Measurements from ENCODE around the gene FAM89B. TPM values are rescaled to one million over a fixed set of nuclear protein-coding genes. Genes with fewer than 3 reads are reported as not detected.
A peak's percentile ranks its signal among the peaks of the same experiment; 100 is the strongest.

Gene FAM89B
- total RNA-seq, 1 donor from 2014 or later, result 184 TPM

- peaks cover 14% of the 10 kb centered on the region for H3K4me1 Mint-ChIP-seq (ENCODE audit: low read depth, unreplicated experiment)
- H3K4me3 Mint-ChIP-seq (ENCODE audit: unreplicated experiment), result peak overlapping the region; percentile 36
- H3K27ac Mint-ChIP-seq (ENCODE audit: unreplicated experiment), result no peak overlapping the region
- peaks cover 20% of the 10 kb centered on the region for H3K27me3 Mint-ChIP-seq (ENCODE audit: unreplicated experiment)
- TF ChIP-seq, protein P1, sequence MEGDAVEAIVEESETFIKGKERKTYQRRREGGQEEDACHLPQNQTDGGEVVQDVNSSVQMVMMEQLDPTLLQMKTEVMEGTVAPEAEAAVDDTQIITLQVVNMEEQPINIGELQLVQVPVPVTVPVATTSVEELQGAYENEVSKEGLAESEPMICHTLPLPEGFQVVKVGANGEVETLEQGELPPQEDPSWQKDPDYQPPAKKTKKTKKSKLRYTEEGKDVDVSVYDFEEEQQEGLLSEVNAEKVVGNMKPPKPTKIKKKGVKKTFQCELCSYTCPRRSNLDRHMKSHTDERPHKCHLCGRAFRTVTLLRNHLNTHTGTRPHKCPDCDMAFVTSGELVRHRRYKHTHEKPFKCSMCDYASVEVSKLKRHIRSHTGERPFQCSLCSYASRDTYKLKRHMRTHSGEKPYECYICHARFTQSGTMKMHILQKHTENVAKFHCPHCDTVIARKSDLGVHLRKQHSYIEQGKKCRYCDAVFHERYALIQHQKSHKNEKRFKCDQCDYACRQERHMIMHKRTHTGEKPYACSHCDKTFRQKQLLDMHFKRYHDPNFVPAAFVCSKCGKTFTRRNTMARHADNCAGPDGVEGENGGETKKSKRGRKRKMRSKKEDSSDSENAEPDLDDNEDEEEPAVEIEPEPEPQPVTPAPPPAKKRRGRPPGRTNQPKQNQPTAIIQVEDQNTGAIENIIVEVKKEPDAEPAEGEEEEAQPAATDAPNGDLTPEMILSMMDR (IDR thresholded peaks at IDR 0.05; ENCODE audit: partially characterized antibody, unreplicated experiment), result no peak
- DNase-seq, result no peak
- no peaks in the 10 kb centered on the region for H3K36me3 Mint-ChIP-seq (ENCODE audit: unreplicated experiment)
- H3K9me3 Mint-ChIP-seq (ENCODE audit: unreplicated experiment), result peaks cover 14% of the 10 kb centered on the region
Observed at GRCh38 chr11:65554842-65555430, 17.4 kb upstream of the FAM89B start.

DNA sequence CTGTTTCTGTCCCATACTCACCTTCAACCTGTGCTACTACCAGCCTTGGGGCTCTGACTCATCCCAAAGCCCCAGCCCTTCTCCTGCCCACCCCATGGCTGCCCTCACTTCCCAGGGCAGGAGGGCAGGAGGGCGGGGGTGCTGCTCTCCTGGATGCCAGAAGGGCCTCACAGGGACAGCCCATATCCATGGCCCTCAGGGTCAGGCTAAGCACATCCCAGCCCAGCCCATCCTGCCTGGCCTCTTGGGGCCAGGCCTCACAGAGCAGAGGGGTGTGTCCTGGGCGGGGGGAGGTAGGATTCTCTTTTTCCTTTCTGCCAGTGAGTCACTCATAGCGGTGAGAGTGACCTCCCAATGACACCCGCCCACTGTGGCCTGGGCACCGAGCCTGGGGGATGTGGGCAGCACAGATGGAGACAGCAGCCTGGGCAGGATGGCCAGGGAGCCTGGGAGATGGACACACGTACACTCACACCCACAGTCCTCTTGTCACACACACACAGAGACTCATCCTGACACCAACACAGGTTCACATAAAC, 16.6 kb upstream of the FAM89B start:
- H3K9me3 Mint-ChIP-seq (ENCODE audit: unreplicated experiment), result peaks cover 14% of the 10 kb centered on the region
- TF ChIP-seq, protein P1 (IDR thresholded peaks at IDR 0.05; ENCODE audit: partially characterized antibody, unreplicated experiment), result no peak
- no peak for DNase-seq
- H3K36me3 Mint-ChIP-seq (ENCODE audit: unreplicated experiment), result no peaks in the 10 kb centered on the region
- peak overlapping the region; percentile 61 for H3K4me3 Mint-ChIP-seq (ENCODE audit: unreplicated experiment)
- H3K27ac Mint-ChIP-seq (ENCODE audit: unreplicated experiment), result no peak overlapping the region
- peaks cover 22% of the 10 kb centered on the region for H3K27me3 Mint-ChIP-seq (ENCODE audit: unreplicated experiment)
- H3K4me1 Mint-ChIP-seq (ENCODE audit: low read depth, unreplicated experiment), result peaks cover 17% of the 10 kb centered on the region

- no peak for DNase-seq
- H3K9me3 Mint-ChIP-seq (ENCODE audit: unreplicated experiment), result peaks cover 11% of the 10 kb centered on the region
- peaks cover 17% of the 10 kb centered on the region for H3K27me3 Mint-ChIP-seq (ENCODE audit: unreplicated experiment)
- TF ChIP-seq, protein P1 (IDR thresholded peaks at IDR 0.05; ENCODE audit: partially characterized antibody, unreplicated experiment), result no peak
- H3K27ac Mint-ChIP-seq (ENCODE audit: unreplicated experiment), result no peak overlapping the region
- H3K4me1 Mint-ChIP-seq (ENCODE audit: low read depth, unreplicated experiment), result peaks cover 15% of the 10 kb centered on the region
- peak overlapping the region; percentile 76 for H3K4me3 Mint-ChIP-seq (ENCODE audit: unreplicated experiment)
- H3K36me3 Mint-ChIP-seq (ENCODE audit: unreplicated experiment), result no peaks in the 10 kb centered on the region
Observed at GRCh38 chr11:65556470-65557279, 15.7 kb upstream of the FAM89B start.

DNA sequence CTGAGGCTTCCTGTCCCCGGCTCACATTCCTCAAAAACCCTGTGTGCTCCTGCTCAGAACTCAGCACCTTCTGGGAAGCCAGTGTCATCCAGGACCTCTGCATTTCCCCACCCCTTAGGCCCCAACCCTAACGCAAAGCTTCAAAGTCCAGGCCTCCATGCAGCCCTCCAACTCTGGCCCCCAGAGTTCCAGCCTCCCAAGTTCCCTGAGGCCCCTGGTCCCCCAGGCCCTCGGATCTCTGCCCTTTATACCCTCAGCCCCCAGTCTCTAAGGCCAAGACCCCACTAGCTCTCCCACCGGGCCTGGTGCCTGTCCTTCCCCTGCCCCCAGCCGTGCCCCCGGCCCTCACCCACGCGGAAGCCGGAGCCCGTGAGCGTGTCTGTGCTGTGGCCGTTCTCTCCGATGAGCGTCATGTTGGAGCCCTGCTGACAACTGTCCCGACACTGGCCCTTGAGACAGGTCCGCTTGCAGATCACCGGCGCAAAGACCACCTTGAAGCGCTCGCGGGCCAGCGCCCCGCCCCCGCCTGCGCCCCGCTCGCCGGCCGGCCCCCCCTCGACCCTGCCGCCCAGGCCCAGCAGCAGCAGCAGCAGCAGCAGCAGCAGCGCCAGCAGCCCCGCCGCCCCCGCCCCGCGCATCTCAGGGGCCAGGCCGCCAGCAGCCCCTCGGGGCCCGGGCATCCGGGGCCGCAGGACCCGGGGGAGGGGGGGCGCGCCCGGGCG, 14.9 kb upstream of the FAM89B start:
- peak overlapping the region; percentile 76 for H3K4me3 Mint-ChIP-seq (ENCODE audit: unreplicated experiment)
- peaks cover 14% of the 10 kb centered on the region for H3K27me3 Mint-ChIP-seq (ENCODE audit: unreplicated experiment)
- no peak for DNase-seq
- no peaks in the 10 kb centered on the region for H3K36me3 Mint-ChIP-seq (ENCODE audit: unreplicated experiment)
- H3K9me3 Mint-ChIP-seq (ENCODE audit: unreplicated experiment), result peaks cover 8% of the 10 kb centered on the region
- H3K4me1 Mint-ChIP-seq (ENCODE audit: low read depth, unreplicated experiment), result peaks cover 12% of the 10 kb centered on the region
- TF ChIP-seq, protein P1 (IDR thresholded peaks at IDR 0.05; ENCODE audit: partially characterized antibody, unreplicated experiment), result no peak
- no peak overlapping the region for H3K27ac Mint-ChIP-seq (ENCODE audit: unreplicated experiment)

Data from glutamatergic neuron (in vitro differentiated cells).